Measurements from ENCODE around the gene PER1.

DNA sequence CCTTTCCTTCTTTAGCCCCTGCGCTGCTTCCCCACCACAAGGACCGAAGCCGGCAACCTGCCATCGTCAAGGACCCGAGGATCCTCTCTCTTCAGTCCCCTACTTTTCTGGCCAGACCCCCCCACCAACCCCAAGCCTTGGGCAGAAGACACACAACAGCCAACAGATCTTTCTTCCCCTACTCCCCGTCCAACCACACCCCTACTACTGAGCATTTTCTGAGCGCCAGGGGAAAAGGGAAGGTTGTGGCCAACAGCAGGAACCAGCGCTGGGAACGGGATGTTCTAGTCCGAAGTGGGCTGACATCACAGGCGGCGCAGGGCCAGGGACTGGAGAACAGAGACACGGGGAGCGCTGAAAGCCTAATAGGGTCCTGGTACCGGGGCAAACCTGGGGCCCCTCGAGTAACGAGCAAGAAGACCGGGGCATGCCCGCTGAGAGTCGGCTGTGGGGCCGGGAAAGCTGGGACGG is 528 bp downstream of the PER1 start:
- TF ChIP-seq, protein P1, sequence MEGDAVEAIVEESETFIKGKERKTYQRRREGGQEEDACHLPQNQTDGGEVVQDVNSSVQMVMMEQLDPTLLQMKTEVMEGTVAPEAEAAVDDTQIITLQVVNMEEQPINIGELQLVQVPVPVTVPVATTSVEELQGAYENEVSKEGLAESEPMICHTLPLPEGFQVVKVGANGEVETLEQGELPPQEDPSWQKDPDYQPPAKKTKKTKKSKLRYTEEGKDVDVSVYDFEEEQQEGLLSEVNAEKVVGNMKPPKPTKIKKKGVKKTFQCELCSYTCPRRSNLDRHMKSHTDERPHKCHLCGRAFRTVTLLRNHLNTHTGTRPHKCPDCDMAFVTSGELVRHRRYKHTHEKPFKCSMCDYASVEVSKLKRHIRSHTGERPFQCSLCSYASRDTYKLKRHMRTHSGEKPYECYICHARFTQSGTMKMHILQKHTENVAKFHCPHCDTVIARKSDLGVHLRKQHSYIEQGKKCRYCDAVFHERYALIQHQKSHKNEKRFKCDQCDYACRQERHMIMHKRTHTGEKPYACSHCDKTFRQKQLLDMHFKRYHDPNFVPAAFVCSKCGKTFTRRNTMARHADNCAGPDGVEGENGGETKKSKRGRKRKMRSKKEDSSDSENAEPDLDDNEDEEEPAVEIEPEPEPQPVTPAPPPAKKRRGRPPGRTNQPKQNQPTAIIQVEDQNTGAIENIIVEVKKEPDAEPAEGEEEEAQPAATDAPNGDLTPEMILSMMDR (conservative IDR thresholded peaks at IDR 0.05; ENCODE audit: low read depth, low read length) = no peak
- TF ChIP-seq POLR2A (IDR thresholded peaks at IDR 0.05; ENCODE audit: low read depth, low read length) (peak; percentile 27), MAFK (IDR thresholded peaks at IDR 0.05; ENCODE audit: low read depth, low read length) (no peak), BHLHE40 (IDR thresholded peaks at IDR 0.05; ENCODE audit: low read depth, low read length) (no peak), RAD21 (IDR thresholded peaks at IDR 0.05; ENCODE audit: low read length) (no peak), FOS (IDR thresholded peaks at IDR 0.05; ENCODE audit: low read depth, low read length) (no peak), ELK1 (IDR thresholded peaks at IDR 0.05; ENCODE audit: borderline replicate concordance, low read depth, low read length) (no peak), MXI1 (IDR thresholded peaks at IDR 0.05; ENCODE audit: borderline replicate concordance, low read depth, low read length) (no peak), RFX5 (IDR thresholded peaks at IDR 0.05; ENCODE audit: low read depth, low read length) (no peak), SMC3 (IDR thresholded peaks at IDR 0.05; ENCODE audit: low read depth, low read length) (no peak), CEBPB (IDR thresholded peaks at IDR 0.05; ENCODE audit: low read depth, low read length) (no peak)
- TF ChIP-seq, protein P2, sequence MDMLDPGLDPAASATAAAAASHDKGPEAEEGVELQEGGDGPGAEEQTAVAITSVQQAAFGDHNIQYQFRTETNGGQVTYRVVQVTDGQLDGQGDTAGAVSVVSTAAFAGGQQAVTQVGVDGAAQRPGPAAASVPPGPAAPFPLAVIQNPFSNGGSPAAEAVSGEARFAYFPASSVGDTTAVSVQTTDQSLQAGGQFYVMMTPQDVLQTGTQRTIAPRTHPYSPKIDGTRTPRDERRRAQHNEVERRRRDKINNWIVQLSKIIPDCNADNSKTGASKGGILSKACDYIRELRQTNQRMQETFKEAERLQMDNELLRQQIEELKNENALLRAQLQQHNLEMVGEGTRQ (IDR thresholded peaks at IDR 0.05; ENCODE audit: low read depth, low read length) = peak; percentile 1; the same call in 1 of the 2 replicates

Measured in IMR-90 (cell line).